ENCODE results near the gene PCDHB16. TPM values are rescaled to one million over a fixed set of nuclear protein-coding genes. Genes with fewer than 3 reads are reported as not detected.
"Not testable (repeated sequence)": the region's sequence is repeated elsewhere in the genome, so short reads cannot be mapped to it uniquely, and the experiment has no call there.

The PCDHB16 gene
- total RNA-seq (2014; rRNA removed; shearing (Covaris generic)) (4.2 and 5.1 TPM in 2 replicates), polyA plus RNA-seq (2016; fragmentation: Nextera tagmentation; extraction: Ambion mirVana) (4.8 and 5.0 TPM in 2 replicates)

DNA sequence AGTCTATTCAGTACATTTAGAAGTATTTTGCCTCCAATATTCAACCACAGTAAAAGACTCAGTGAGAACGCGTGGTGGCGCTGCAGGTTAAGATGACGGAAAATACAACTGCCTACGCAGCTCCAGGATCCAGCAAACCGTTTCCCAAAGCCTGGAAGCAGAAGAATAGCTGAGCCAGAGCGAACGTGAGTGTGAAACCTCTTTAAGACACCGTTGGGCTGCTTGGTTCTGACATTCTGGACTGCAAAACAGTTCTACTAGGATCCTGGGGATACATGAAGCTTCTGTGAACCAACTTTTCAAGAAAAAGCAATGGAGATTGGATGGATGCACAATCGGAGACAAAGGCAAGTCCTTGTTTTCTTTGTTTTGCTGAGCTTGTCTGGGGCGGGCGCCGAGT lies at the start of gene PCDHB16:
Gene PCDHB16, plus strand, starts transcription at position 140 of the 400 bp plus-strand sequence. Its CDS starts 173 bp downstream, at position 313.
- H3F3A ChIP-seq (ENCODE audit: insufficient read depth), result no peaks in the 10 kb centered on the region
- no peaks in the 10 kb centered on the region for H3K79me2 ChIP-seq (ENCODE audit: insufficient read depth)
- H3K27me3 ChIP-seq (replicated peaks; ENCODE audit: insufficient read depth), result peaks cover 7% of the 10 kb centered on the region; the same call in 1 of the 2 replicates
- no peaks in the 10 kb centered on the region for H3K9me3 ChIP-seq (ENCODE audit: low read depth)
- in situ Hi-C loops (cut with MboI), result loop anchor here (10.0 kb wide), 1 partner anchor 383 kb away; no protein-coding TSS in a partner anchor
- TF ChIP-seq EZH2 (IDR thresholded peaks at IDR 0.05; ENCODE audit: insufficient read depth, poor library complexity, severe bottlenecking) (no peak), EZH2phosphoT487 (IDR thresholded peaks at IDR 0.05; ENCODE audit: insufficient read depth, low read depth) (no peak)
- peak within 1 kb of the TSS; percentile 45 for H3K27ac ChIP-seq
- H2AFZ ChIP-seq, result peak within 1 kb of the TSS; percentile 87
- H3K4me2 ChIP-seq (ENCODE audit: unreplicated experiment), result peak within 1 kb of the TSS; percentile 53
- peak within 1 kb of the TSS; percentile 79 for H3K9ac ChIP-seq
- H3K4me3 ChIP-seq, result peak within 1 kb of the TSS; percentile 76
- no peaks in the 10 kb centered on the region for H4K20me1 ChIP-seq (ENCODE audit: insufficient read depth)
- no peaks in the 10 kb centered on the region for H3K4me1 ChIP-seq (ENCODE audit: insufficient read depth)
- DNase-seq, result peak; percentile 87
- WGBS, 2 experiments (ENCODE audit: low coverage in 1 of 2, low lambda C conversion rate in 2 of 2, missing lambda C conversion rate in 2 of 2), result 3% methylated on average over 13 of the region's 13 CpGs
- no peaks in the 10 kb centered on the region for H3K9me2 ChIP-seq (ENCODE audit: insufficient read depth)
- no peaks in the 10 kb centered on the region for H3K36me3 ChIP-seq (ENCODE audit: low read depth)

DNA sequence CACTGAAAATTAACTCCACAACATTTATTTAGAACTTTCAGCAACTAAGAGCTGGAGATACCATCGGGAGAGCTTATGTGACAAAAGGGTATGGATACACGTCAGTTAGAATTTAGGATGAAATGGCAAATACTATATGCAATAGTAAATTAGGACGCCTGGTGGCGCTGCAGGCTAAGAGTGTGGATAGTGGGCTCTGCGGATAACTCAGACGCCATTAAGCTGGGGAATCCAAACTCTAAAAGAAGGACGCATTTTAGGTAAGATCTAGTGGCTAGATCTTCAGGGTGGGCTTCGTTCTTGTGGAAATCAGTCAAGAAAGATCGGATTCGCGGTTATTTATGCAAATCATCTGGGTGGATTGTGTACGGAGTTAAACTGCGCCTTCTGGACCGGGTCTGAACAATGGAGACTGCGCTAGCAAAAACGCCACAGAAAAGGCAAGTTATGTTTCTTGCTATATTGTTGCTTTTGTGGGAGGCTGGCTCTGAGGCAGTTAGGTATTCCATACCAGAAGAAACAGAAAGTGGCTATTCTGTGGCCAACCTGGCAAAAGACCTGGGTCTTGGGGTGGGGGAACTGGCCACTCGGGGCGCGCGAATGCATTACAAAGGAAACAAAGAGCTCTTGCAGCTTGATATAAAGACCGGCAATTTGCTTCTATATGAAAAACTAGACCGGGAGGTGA lies 47.0 kb upstream of the PCDHB16 start, which contains the start of gene PCDHB5:
Gene PCDHB5, plus strand, starts transcription at position 177 of the 688 bp plus-strand sequence. Its CDS starts 229 bp downstream, at position 406.
- no peaks in the 10 kb centered on the region for H3F3A ChIP-seq (ENCODE audit: insufficient read depth)
- no peaks in the 10 kb centered on the region for H3K9me2 ChIP-seq (ENCODE audit: insufficient read depth)
- no peaks in the 10 kb centered on the region for H3K79me2 ChIP-seq (ENCODE audit: insufficient read depth)
- TF ChIP-seq EZH2phosphoT487 (IDR thresholded peaks at IDR 0.05; ENCODE audit: insufficient read depth, low read depth), result no peak
- no peak within 1 kb of the TSS for H3K9ac ChIP-seq
- no peaks in the 10 kb centered on the region for H3K36me3 ChIP-seq (ENCODE audit: low read depth)
- no peaks in the 10 kb centered on the region for H4K20me1 ChIP-seq (ENCODE audit: insufficient read depth)
- no peak within 1 kb of the TSS for H3K4me2 ChIP-seq (ENCODE audit: unreplicated experiment)
- in situ Hi-C loops (cut with MboI), result no loop called here
- no peaks in the 10 kb centered on the region for H3K9me3 ChIP-seq (ENCODE audit: low read depth)
- DNase-seq, result peak; percentile 15
- H3K27ac ChIP-seq, result no peak within 1 kb of the TSS
- 22 to 23% methylated on average over 22 of the region's 22 CpGs for WGBS, 2 experiments (ENCODE audit: low coverage in 1 of 2, low lambda C conversion rate in 2 of 2, missing lambda C conversion rate in 2 of 2)
- no peak within 1 kb of the TSS; the same call in 1 of the 2 replicates for H2AFZ ChIP-seq
- H3K4me3 ChIP-seq, result peak within 1 kb of the TSS; percentile 15
- H3K27me3 ChIP-seq (replicated peaks; ENCODE audit: insufficient read depth), result no peaks in the 10 kb centered on the region
- no peaks in the 10 kb centered on the region for H3K4me1 ChIP-seq (ENCODE audit: insufficient read depth)

DNA sequence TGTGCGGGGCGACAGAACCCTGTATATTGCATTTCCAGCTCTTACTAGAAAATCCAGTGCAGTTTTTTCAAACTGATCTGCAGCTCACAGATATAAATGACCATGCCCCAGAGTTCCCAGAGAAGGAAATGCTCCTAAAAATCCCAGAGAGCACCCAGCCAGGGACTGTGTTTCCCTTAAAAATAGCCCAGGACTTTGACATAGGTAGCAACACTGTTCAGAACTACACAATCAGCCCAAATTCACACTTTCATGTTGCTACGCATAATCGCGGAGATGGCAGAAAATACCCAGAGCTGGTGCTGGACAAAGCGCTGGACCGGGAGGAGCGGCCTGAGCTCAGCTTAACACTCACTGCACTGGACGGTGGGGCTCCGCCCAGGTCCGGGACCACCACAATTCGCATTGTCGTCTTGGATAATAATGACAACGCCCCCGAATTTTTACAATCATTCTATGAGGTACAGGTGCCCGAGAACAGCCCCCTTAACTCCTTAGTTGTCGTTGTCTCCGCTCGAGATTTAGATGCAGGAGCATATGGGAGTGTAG lies 46.4 kb upstream of the PCDHB16 start:
- 32 to 37% methylated on average over 19 of the region's 19 CpGs for WGBS, 2 experiments (ENCODE audit: low coverage in 1 of 2, low lambda C conversion rate in 2 of 2, missing lambda C conversion rate in 2 of 2)
- in situ Hi-C loops (cut with MboI), result no loop called here

DNA sequence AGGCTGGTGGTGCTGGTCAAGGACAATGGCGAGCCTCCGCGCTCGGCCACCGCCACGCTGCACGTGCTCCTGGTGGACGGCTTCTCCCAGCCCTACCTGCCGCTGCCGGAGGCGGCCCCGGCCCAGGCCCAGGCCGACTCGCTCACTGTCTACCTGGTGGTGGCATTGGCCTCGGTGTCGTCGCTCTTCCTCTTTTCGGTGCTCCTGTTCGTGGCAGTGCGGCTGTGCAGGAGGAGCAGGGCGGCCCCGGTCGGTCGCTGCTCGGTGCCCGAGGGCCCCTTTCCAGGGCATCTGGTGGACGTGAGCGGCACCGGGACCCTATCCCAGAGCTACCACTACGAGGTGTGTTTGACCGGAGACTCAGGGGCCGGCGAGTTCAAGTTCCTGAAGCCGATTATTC lies 44.8 kb upstream of the PCDHB16 start:
- H3K27me3 ChIP-seq (replicated peaks; ENCODE audit: insufficient read depth); H3K4me2 ChIP-seq (ENCODE audit: unreplicated experiment); H3K4me3 ChIP-seq; H3K9me2 ChIP-seq (ENCODE audit: insufficient read depth); H3K79me2 ChIP-seq (ENCODE audit: insufficient read depth); H2AFZ ChIP-seq; H3F3A ChIP-seq (ENCODE audit: insufficient read depth); H3K4me1 ChIP-seq (ENCODE audit: insufficient read depth); H3K36me3 ChIP-seq (ENCODE audit: low read depth); in situ Hi-C loops (cut with MboI); H3K9ac ChIP-seq; H3K9me3 ChIP-seq (ENCODE audit: low read depth); H3K27ac ChIP-seq; DNase-seq; H4K20me1 ChIP-seq (ENCODE audit: insufficient read depth): not testable (repeated sequence)
- WGBS, 2 experiments (ENCODE audit: low coverage in 1 of 2, low lambda C conversion rate in 2 of 2, missing lambda C conversion rate in 2 of 2), result 41 to 57% methylated on average over 27 to 33 of the region's 34 CpGs

More for the DNA sequence above, 46.4 kb upstream of the PCDHB16 start:
- Histone ChIP-seq H3K9me3 (ENCODE audit: low read depth) (no peaks in the 10 kb centered on the region), H3K9ac (no peak overlapping the region), H3K9me2 (ENCODE audit: insufficient read depth) (no peaks in the 10 kb centered on the region), H3K4me2 (ENCODE audit: unreplicated experiment) (no peak overlapping the region), H3F3A (ENCODE audit: insufficient read depth) (no peaks in the 10 kb centered on the region), H3K27me3 (replicated peaks; ENCODE audit: insufficient read depth) (no peaks in the 10 kb centered on the region), H3K79me2 (ENCODE audit: insufficient read depth) (no peaks in the 10 kb centered on the region), H4K20me1 (ENCODE audit: insufficient read depth) (no peaks in the 10 kb centered on the region), H3K36me3 (ENCODE audit: low read depth) (no peaks in the 10 kb centered on the region), H3K4me3 (no peak overlapping the region), H2AFZ (no peak overlapping the region; the same call in 1 of the 2 replicates), H3K27ac (no peak overlapping the region), H3K4me1 (ENCODE audit: insufficient read depth) (no peaks in the 10 kb centered on the region)
- no peak for TF ChIP-seq EZH2phosphoT487 (IDR thresholded peaks at IDR 0.05; ENCODE audit: insufficient read depth, low read depth)
- TF ChIP-seq EZH2 (IDR thresholded peaks at IDR 0.05; ENCODE audit: insufficient read depth, poor library complexity, severe bottlenecking), result no peak
- DNase-seq, result no peak

Data from GM23248 (cell line).